ENCODE results near the gene KLHL36. TPM values are rescaled to one million over a fixed set of nuclear protein-coding genes. Genes with fewer than 3 reads are reported as not detected.
A peak's percentile ranks its signal among the peaks of the same experiment; 100 is the strongest.

Gene KLHL36
- total and polyA plus RNA-seq, 2 donors from 2014 or later, result 13.7 to 76.6 TPM

- Histone ChIP-seq H3K27me3 (ENCODE audit: control insufficient read depth, insufficient read depth, low read length) (no peaks in the 10 kb centered on the region), H3K27ac (ENCODE audit: low read depth in 2 of 2, low read length in 2 of 2) (peak overlapping the region in 1 of 2 donors; percentile 10), H3K4me1 (ENCODE audit: control insufficient read depth in 2 of 3, insufficient read depth in 2 of 3, low read depth in 1 of 3, low read length in 3 of 3) (peaks cover 0 to 24% (median 0%) of the 10 kb centered on the region in 3 donors), H3K36me3 (ENCODE audit: control insufficient read depth in 2 of 3, insufficient read depth in 3 of 3, low read length in 3 of 3) (no peaks in the 10 kb centered on the region), H3K9ac (ENCODE audit: low read length in 3 of 3) (no peak overlapping the region), H3K9me3 (ENCODE audit: control insufficient read depth in 2 of 3, insufficient read depth in 1 of 3, low read length in 3 of 3) (no peaks in the 10 kb centered on the region), H3K4me3 (ENCODE audit: low read length in 3 of 3) (no peak overlapping the region)
- DNase-seq (peak in 1 of 5 donors; percentile 46), FAIRE-seq (no peak)
- no peak for TF ChIP-seq CTCF (IDR thresholded peaks at IDR 0.05; ENCODE audit: borderline replicate concordance, extremely low read depth, insufficient read depth)
- intact Hi-C loops (cut with DNase I), result no loop called here
Observed at GRCh38 chr16:84613408-84614072, 34.8 kb upstream of the KLHL36 start.

- Histone ChIP-seq H3K4me3 (ENCODE audit: low read length in 3 of 3) (no peak overlapping the region), H3K27ac (ENCODE audit: low read depth in 2 of 2, low read length in 2 of 2) (peak overlapping the region; percentile 10 to 32), H3K27me3 (ENCODE audit: control insufficient read depth, insufficient read depth, low read length) (no peaks in the 10 kb centered on the region), H3K9ac (ENCODE audit: low read length in 3 of 3) (no peak overlapping the region), H3K4me1 (ENCODE audit: control insufficient read depth in 2 of 3, insufficient read depth in 2 of 3, low read depth in 1 of 3, low read length in 3 of 3) (peaks cover 0 to 26% (median 0%) of the 10 kb centered on the region in 3 donors), H3K36me3 (ENCODE audit: control insufficient read depth in 2 of 3, insufficient read depth in 3 of 3, low read length in 3 of 3) (no peaks in the 10 kb centered on the region), H3K9me3 (ENCODE audit: control insufficient read depth in 2 of 3, insufficient read depth in 1 of 3, low read length in 3 of 3) (no peaks in the 10 kb centered on the region)
- no peak for TF ChIP-seq CTCF (IDR thresholded peaks at IDR 0.05; ENCODE audit: borderline replicate concordance, extremely low read depth, insufficient read depth)
- intact Hi-C loops (cut with DNase I), result no loop called here
- DNase-seq (peak in 2 of 5 donors; percentile 54 to 55), FAIRE-seq (no peak)
Observed at GRCh38 chr16:84614073-84614459, 34.2 kb upstream of the KLHL36 start.

- H3K4me3 ChIP-seq (ENCODE audit: low read length in 3 of 3), result peak overlapping the region in 1 of 3 donors; percentile 56
- FAIRE-seq (no peak), DNase-seq (peak in 1 of 5 donors; percentile 37)
- intact Hi-C loops (cut with DNase I), result no loop called here
- no peak overlapping the region for H3K9ac ChIP-seq (ENCODE audit: low read length in 3 of 3)
- no peaks in the 10 kb centered on the region for H3K9me3 ChIP-seq (ENCODE audit: control insufficient read depth in 2 of 3, insufficient read depth in 1 of 3, low read length in 3 of 3)
- TF ChIP-seq CTCF (IDR thresholded peaks at IDR 0.05; ENCODE audit: borderline replicate concordance, extremely low read depth, insufficient read depth), result no peak
- no peaks in the 10 kb centered on the region for H3K36me3 ChIP-seq (ENCODE audit: control insufficient read depth in 2 of 3, insufficient read depth in 3 of 3, low read length in 3 of 3)
- no peak overlapping the region for H3K27ac ChIP-seq (ENCODE audit: low read depth in 2 of 2, low read length in 2 of 2)
- no peaks in the 10 kb centered on the region for H3K27me3 ChIP-seq (ENCODE audit: control insufficient read depth, insufficient read depth, low read length)
- H3K4me1 ChIP-seq (ENCODE audit: control insufficient read depth in 2 of 3, insufficient read depth in 2 of 3, low read depth in 1 of 3, low read length in 3 of 3), result peaks cover 0 to 26% (median 0%) of the 10 kb centered on the region in 3 donors
Observed at GRCh38 chr16:84614623-84614967, 33.7 kb upstream of the KLHL36 start.

Measured in kidney (tissue), 14 donors.